Measurements from ENCODE around the gene PSMB8.

DNA sequence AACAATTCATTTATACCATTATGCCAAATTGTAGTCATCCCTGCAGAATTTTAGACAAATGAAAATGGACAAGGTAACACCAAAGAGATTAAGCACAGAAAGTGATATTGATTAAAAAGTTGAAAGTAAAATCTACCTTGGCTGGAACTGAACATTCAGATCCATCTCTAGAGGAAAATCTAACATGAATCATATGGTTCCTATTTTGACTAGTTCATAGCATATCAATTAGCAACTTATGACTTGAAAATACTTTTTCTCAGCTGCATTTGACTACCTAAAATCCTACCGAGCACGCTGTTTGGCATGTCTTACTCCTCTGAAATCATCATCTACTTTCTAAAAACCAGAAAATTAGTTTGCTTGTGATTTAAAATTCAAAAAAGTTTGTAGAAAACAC, 32.8 kb upstream of the PSMB8 start:
- TF ChIP-seq, protein P1, sequence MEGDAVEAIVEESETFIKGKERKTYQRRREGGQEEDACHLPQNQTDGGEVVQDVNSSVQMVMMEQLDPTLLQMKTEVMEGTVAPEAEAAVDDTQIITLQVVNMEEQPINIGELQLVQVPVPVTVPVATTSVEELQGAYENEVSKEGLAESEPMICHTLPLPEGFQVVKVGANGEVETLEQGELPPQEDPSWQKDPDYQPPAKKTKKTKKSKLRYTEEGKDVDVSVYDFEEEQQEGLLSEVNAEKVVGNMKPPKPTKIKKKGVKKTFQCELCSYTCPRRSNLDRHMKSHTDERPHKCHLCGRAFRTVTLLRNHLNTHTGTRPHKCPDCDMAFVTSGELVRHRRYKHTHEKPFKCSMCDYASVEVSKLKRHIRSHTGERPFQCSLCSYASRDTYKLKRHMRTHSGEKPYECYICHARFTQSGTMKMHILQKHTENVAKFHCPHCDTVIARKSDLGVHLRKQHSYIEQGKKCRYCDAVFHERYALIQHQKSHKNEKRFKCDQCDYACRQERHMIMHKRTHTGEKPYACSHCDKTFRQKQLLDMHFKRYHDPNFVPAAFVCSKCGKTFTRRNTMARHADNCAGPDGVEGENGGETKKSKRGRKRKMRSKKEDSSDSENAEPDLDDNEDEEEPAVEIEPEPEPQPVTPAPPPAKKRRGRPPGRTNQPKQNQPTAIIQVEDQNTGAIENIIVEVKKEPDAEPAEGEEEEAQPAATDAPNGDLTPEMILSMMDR (IDR thresholded peaks at IDR 0.05), result no peak
- no peak for TF ChIP-seq POLR2A (IDR thresholded peaks at IDR 0.05)
